SK-N-DZ (cell line): Measurements from ENCODE around the gene PCGF5. TPM values are rescaled to one million over a fixed set of nuclear protein-coding genes. Genes with fewer than 3 reads are reported as not detected.
"Not testable (repeated sequence)": the region's sequence is repeated elsewhere in the genome, so short reads cannot be mapped to it uniquely, and the experiment has no call there.

ENCODE experiments used
- DNase-seq: peaks from one replicate; pipeline ENCODE4 v3.0.0-alpha.2; 2015; ENCODE audit warnings: low spot score
- polyA plus RNA-seq, 2 experiments: library from polyadenylated mRNA; depleted of rRNA; stranded (reverse); fragments of >200 nt; gene quantifications; 2 replicates each; pipeline ENCODE4 v1.2.3, GENCODE V29; 2014

Gene PCGF5
- polyA plus RNA-seq (2014; cell fraction: cytosol; rRNA removed) = 2.9 and 3.9 TPM in 2 replicates
- polyA plus RNA-seq (2014; cell fraction: nucleus; rRNA removed) = 1.3 and 4.1 TPM in 2 replicates

- DNase-seq = peak; percentile 69
Measured at GRCh38 chr10:91220194-91220953, at the start of gene PCGF5. Gene PCGF5 (plus strand): TSS chr10:91220663. CDS start chr10:91222872, 2,209 bp downstream.

GRCh38 chr10:91171485-91171884 is 49.0 kb upstream of the PCGF5 start:
- DNase-seq = no peak

GRCh38 chr10:91172348-91172747 is 48.1 kb upstream of the PCGF5 start:
- no peak for DNase-seq

GRCh38 chr10:91185239-91185875 is 35.1 kb upstream of the PCGF5 start:
- no peak for DNase-seq

- no peak for DNase-seq
Measured at GRCh38 chr10:91187156-91187555, 33.3 kb upstream of the PCGF5 start.

GRCh38 chr10:91188010-91188409 is 32.5 kb upstream of the PCGF5 start:
- not testable (repeated sequence) for DNase-seq

- DNase-seq = no peak
Measured at GRCh38 chr10:91188889-91189288, 31.6 kb upstream of the PCGF5 start.

- DNase-seq = no peak
Measured at GRCh38 chr10:91190388-91190870, 30.0 kb upstream of the PCGF5 start.

- DNase-seq = no peak
Measured at GRCh38 chr10:91190876-91191583, 29.4 kb upstream of the PCGF5 start.

- no peak for DNase-seq
Measured at GRCh38 chr10:91191584-91191919, 28.9 kb upstream of the PCGF5 start.

- DNase-seq = no peak
Measured at GRCh38 chr10:91194497-91195179, 25.8 kb upstream of the PCGF5 start.

GRCh38 chr10:91196268-91197048 is 24.0 kb upstream of the PCGF5 start:
- DNase-seq = no peak

- no peak for DNase-seq
Measured at GRCh38 chr10:91197127-91197526, 23.3 kb upstream of the PCGF5 start.

GRCh38 chr10:91198781-91199180 is 21.7 kb upstream of the PCGF5 start:
- no peak for DNase-seq

GRCh38 chr10:91200314-91201212 is 19.9 kb upstream of the PCGF5 start:
- no peak for DNase-seq

- no peak for DNase-seq
Measured at GRCh38 chr10:91201213-91201996, 19.1 kb upstream of the PCGF5 start.

- no peak for DNase-seq
Measured at GRCh38 chr10:91206427-91206826, 14.0 kb upstream of the PCGF5 start.

- DNase-seq = no peak
Measured at GRCh38 chr10:91206837-91207474, 13.5 kb upstream of the PCGF5 start.

- no peak for DNase-seq
Measured at GRCh38 chr10:91208642-91209041, 11.8 kb upstream of the PCGF5 start.
